VCaP (cell line): ENCODE measurements around the gene FOXI1.

Source experiments
- H3K27ac ChIP-seq: fragments of 450-650 bp; 2 replicates; pipeline ENCODE4 v1.5.1; 2017
- CTCF ChIP-seq: fragments of 450-650 bp; conservative IDR thresholded peaks from 2 replicates; pipeline ENCODE4 v1.5.1; 2017; ENCODE audit warnings: mild to moderate bottlenecking, moderate library complexity

The FOXI1 gene

DNA sequence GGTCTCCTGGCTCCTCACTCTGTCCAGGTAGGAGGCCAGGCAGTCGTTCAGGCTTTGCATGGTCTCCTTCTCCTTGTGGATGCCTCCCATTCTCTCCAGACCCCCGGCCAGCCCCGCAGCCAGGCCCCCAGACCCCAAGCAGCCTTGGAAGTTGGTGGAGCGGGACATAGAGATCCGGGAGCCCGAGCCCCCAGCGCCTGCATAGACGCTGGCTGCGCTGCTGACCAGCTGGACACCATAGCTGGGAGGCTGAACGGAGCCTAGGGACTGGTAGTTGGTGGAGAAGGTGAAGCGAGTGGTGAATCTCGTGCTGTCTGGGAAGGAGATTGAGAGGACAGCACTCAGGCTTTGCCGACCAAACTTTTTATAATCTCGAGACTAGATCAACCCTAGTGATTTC lies 35.9 kb downstream of the FOXI1 start:
- TF ChIP-seq CTCF = no peak
- no peak overlapping the region for H3K27ac ChIP-seq

- TF ChIP-seq CTCF = no peak
- no peak overlapping the region for H3K27ac ChIP-seq
Observed at GRCh38 chr5:170142196-170142595, 36.5 kb downstream of the FOXI1 start.

DNA sequence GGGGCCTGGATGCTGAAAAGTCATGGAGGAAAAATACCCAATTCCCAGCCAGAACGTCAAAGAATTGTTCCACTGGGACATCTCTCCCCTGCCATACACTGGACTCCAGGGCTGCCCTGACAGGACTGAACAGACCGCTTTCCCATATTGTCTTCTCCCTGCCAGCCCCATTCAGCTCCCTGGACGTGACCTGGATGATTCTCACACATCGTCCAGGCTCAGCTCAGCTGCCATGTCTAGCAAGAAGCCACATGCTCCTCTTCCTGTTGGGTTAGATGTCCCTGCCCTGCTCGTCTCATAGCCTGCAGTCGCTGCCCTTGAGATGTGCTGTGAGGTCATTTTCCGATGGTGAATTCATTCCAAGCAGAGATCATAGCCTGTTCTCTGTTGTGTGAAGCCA lies 37.4 kb downstream of the FOXI1 start:
- no peak overlapping the region for H3K27ac ChIP-seq
- TF ChIP-seq CTCF = no peak

DNA sequence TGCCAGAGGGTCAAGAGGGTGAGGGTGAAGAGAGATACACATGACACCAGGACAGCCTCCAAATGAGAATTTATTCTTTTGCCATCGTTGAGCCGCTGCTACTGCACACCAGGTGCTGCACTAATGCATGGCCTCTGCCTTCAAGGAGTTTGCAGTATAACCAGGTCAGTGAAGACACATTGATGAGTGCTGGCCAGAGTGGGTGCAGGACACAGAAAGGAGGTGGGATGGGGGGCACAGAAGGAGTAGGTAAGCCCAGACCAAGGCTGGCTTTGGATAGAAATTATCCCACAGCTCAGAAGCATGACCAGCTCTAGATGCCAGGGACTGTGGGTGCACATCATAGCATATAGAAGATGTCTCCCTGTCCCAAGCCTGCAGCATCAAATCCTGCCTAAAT lies 38.0 kb downstream of the FOXI1 start:
- no peak overlapping the region for H3K27ac ChIP-seq
- TF ChIP-seq CTCF = no peak

- no peak for TF ChIP-seq CTCF
Observed at GRCh38 chr5:170144286-170145023, 38.8 kb downstream of the FOXI1 start.

GRCh38 chr5:170145462-170145861 lies 39.8 kb downstream of the FOXI1 start:
- TF ChIP-seq CTCF = no peak
- H3K27ac ChIP-seq = no peak overlapping the region

More at GRCh38 chr5:170144286-170145023, 38.8 kb downstream of the FOXI1 start:
- H3K27ac ChIP-seq = no peak overlapping the region

- no peak overlapping the region for H3K27ac ChIP-seq
- TF ChIP-seq CTCF = no peak
Observed at GRCh38 chr5:170147051-170147752, 41.5 kb downstream of the FOXI1 start.
